ENCODE measurements around the gene PLA2G4B.

DNA sequence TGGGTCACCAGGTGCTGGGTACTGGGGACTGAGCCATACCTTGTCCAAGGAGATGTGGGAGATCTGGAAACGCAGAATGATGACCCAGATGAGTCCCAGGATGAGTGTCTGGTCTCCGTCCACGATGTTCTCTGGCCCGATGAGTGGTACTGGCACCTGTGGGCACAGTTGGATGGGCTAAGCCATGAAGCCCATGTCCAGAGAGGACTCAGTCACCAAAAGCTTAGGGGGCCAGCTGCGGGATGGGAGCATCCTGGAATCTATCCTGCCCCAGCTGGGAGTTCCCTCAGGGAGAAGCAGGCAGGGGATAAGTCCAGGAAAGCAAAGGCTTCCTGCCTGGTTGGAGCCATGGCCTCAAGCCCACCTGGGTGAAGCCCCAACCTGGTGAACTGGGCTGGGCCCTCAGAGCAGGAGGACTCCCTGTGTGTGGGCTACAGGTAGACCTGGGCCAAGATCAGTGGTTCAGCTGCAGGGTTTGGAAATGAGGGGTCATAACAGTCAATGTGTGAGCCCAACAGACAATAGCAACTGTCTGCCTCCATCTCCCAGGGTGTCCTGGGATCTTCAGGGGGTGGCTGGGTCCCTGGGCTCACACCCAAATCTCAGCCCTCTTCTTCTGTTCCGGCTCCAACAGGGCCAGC lies 51.5 kb downstream of the PLA2G4B start:
- TF ChIP-seq, protein P1, sequence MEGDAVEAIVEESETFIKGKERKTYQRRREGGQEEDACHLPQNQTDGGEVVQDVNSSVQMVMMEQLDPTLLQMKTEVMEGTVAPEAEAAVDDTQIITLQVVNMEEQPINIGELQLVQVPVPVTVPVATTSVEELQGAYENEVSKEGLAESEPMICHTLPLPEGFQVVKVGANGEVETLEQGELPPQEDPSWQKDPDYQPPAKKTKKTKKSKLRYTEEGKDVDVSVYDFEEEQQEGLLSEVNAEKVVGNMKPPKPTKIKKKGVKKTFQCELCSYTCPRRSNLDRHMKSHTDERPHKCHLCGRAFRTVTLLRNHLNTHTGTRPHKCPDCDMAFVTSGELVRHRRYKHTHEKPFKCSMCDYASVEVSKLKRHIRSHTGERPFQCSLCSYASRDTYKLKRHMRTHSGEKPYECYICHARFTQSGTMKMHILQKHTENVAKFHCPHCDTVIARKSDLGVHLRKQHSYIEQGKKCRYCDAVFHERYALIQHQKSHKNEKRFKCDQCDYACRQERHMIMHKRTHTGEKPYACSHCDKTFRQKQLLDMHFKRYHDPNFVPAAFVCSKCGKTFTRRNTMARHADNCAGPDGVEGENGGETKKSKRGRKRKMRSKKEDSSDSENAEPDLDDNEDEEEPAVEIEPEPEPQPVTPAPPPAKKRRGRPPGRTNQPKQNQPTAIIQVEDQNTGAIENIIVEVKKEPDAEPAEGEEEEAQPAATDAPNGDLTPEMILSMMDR (IDR thresholded peaks at IDR 0.05) = no peak
- TF ChIP-seq POLR2AphosphoS5 (IDR thresholded peaks at IDR 0.05) (no peak), POLR2A (IDR thresholded peaks at IDR 0.05) (no peak)

Data from breast epithelium (tissue), 3 donors.